Breast epithelium (tissue), 3 donors: ENCODE data around the gene IGFBP7.

Source experiments
- POLR2A ChIP-seq: fragments of 450-650 bp; IDR thresholded peaks from one replicate; pipeline ENCODE4 v1.6.1; 2016; ENCODE audit warnings: antibody characterized with exemption, mild to moderate bottlenecking, moderate library complexity
- POLR2AphosphoS5 ChIP-seq, 3 donors: sonication (generic); formaldehyde crosslinking; IDR thresholded peaks; one replicate each; pipeline ENCODE4 v1.6.1; 2017; ENCODE audit warnings: antibody characterized with exemption in 3 of 3
- TF ChIP-seq, protein P1 (sequence below), 3 donors: fragments of 450-650 bp; IDR thresholded peaks; one replicate each; pipeline ENCODE4 v1.5.1; 2016 to 2017; ENCODE audit warnings: antibody characterized with exemption in 3 of 3, mild to moderate bottlenecking in 3 of 3, moderate library complexity in 3 of 3

DNA sequence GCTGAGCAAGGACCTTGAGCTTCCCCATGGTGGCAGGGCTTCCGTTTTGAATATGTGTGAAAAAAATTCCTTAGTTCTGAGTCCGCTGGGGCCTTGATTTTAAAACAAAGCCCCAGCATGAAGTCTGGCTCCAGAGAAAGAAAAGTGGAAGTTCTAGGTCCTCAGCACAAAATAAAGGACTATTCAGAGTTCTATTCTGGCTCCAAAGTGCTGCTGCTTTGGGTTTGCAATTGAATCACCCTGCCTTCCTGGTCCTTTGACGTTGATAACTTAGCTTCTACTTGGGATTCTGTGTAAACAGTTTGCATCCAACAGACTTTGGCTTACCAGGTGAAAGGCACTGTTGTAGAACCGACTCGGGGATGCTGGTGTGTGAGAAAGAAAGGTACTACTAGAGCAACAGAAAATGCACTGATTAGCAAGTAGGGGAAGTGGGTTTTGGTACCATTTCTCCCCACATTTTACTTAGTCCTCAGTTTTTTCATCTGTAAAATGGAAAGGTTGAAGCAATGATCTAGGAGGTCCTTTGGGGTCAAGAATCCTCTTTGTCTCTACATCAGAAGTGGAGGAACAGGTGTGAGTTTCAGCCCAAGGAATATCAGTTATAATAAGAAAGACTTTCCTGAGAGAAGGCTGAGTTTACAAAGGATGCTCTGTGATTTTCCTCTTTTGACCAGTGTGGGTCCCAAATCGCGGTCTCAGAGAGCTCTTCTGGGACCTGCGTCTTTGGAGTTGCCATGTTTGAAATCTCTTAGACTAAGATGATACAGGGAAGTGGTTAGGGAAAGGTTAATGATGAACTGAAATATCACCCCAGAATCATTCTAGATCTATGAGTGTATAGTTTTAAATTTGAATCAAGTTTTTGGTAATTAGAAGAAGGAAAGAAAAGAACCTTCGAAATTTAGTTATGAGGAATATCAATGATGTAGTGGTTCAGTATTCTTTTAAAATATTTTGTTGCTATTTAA lies 28.2 kb downstream of the IGFBP7 start:
- TF ChIP-seq, protein P1, sequence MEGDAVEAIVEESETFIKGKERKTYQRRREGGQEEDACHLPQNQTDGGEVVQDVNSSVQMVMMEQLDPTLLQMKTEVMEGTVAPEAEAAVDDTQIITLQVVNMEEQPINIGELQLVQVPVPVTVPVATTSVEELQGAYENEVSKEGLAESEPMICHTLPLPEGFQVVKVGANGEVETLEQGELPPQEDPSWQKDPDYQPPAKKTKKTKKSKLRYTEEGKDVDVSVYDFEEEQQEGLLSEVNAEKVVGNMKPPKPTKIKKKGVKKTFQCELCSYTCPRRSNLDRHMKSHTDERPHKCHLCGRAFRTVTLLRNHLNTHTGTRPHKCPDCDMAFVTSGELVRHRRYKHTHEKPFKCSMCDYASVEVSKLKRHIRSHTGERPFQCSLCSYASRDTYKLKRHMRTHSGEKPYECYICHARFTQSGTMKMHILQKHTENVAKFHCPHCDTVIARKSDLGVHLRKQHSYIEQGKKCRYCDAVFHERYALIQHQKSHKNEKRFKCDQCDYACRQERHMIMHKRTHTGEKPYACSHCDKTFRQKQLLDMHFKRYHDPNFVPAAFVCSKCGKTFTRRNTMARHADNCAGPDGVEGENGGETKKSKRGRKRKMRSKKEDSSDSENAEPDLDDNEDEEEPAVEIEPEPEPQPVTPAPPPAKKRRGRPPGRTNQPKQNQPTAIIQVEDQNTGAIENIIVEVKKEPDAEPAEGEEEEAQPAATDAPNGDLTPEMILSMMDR (IDR thresholded peaks at IDR 0.05): no peak
- no peak for TF ChIP-seq POLR2A
- TF ChIP-seq POLR2AphosphoS5 (IDR thresholded peaks at IDR 0.05): no peak
